B cell (primary cell): ENCODE results near the gene IDS. TPM values are rescaled to one million over a fixed set of nuclear protein-coding genes. Genes with fewer than 3 reads are reported as not detected.

Source experiments
- ATAC-seq: fragments of 200-7000 bp; cut with Tn5 transposase; one replicate; pipeline ENCODE4 v1.10.0; 2021; ENCODE audit warnings: low read depth, mild to moderate bottlenecking, moderate number of reproducible peaks, moderate library complexity
- CTCF ChIA-PET: fragments of 350-600 bp; sonication (Branson Sonifier 250); formaldehyde crosslinking; loops from one replicate; lab custom pipeline; 2021; ENCODE audit warnings: antibody characterized with exemption, inconsistent platforms; lab: Charles Lee
- POLR2A ChIA-PET: fragments of 350-600 bp; sonication (Branson Sonifier 250); formaldehyde crosslinking; loops from one replicate; lab custom pipeline; 2021; ENCODE audit warnings: antibody characterized with exemption; lab: Charles Lee
- DNase-seq: peaks from one replicate; pipeline ENCODE4 v3.0.0; 2013
- H2AFZ ChIP-seq: 2 replicates; pipeline ENCODE4 v1.6.1; 2012; ENCODE audit warnings: mild to moderate bottlenecking, low read depth, low read length; ENCODE audit not compliant: insufficient read depth, poor library complexity, severe bottlenecking
- H3K27ac ChIP-seq, 2 donors: 1 replicate in 1 of 2; 2 replicates in 1 of 2; pipeline ENCODE4 v1.5.1; 2012 to 2013; ENCODE audit warnings: low read length in 2 of 2, mild to moderate bottlenecking in 2 of 2, moderate library complexity in 1 of 2
- H3K27me3 ChIP-seq, 4 experiments: fragments of 200-600 bp in 1 of 4; sonication (generic) in 1 of 4; replicated peaks in 1 of 4; 1 replicate in 2 of 4; 2 replicates in 2 of 4; pipeline versions ENCODE4 v1.6.1 to v1.7.0; 2013 to 2016; ENCODE audit warnings: low read length in 3 of 4, mild to moderate bottlenecking in 2 of 4, mixed read lengths in 1 of 4, moderate library complexity in 1 of 4; ENCODE audit not compliant: insufficient read depth in 4 of 4, control insufficient read depth in 3 of 4; ENCODE audit errors: control extremely low read depth in 1 of 4
- H3K36me3 ChIP-seq, 2 experiments: replicated peaks in 1 of 2; 1 replicate in 1 of 2; 2 replicates in 1 of 2; pipeline versions ENCODE4 v1.6.1 to v1.7.1; 2013; ENCODE audit warnings: low read length in 1 of 2; ENCODE audit not compliant: insufficient read depth in 2 of 2, control insufficient read depth in 1 of 2; ENCODE audit errors: control extremely low read depth in 1 of 2, extremely low read depth in 1 of 2
- H3K4me1 ChIP-seq, 2 donors: fragments of 200-600 bp in 1 of 2; sonication (generic) in 1 of 2; 1 replicate in 1 of 2; 2 replicates in 1 of 2; pipeline versions ENCODE4 v1.5.1 to v1.6.1; 2013 to 2017; ENCODE audit warnings: low read length in 2 of 2; ENCODE audit not compliant: control insufficient read depth in 2 of 2, insufficient read depth in 2 of 2
- H3K4me2 ChIP-seq: replicated peaks from 2 replicates; pipeline ENCODE3; 2012; ENCODE audit warnings: mild to moderate bottlenecking, low read depth, low read length; ENCODE audit not compliant: poor library complexity, severe bottlenecking
- H3K4me3 ChIP-seq, 5 experiments: fragments of 200-600 bp in 1 of 5; sonication (generic) in 1 of 5; 1 replicate in 3 of 5; 2 replicates in 2 of 5; pipeline versions ENCODE4 v1.5.1 to v1.7.0; 2011 to 2016; ENCODE audit warnings: low read length in 4 of 5, mild to moderate bottlenecking in 4 of 5, low read depth in 2 of 5, control low read depth in 1 of 5, moderate library complexity in 1 of 5; ENCODE audit not compliant: insufficient read depth in 1 of 5; ENCODE audit errors: control extremely low read depth in 1 of 5, extremely low read depth in 1 of 5
- H3K79me2 ChIP-seq: fragments of 200-600 bp; sonication (generic); one replicate; pipeline ENCODE4 v1.6.0; 2016; ENCODE audit warnings: low read length; ENCODE audit not compliant: control insufficient read depth, insufficient read depth
- H3K9ac ChIP-seq: fragments of 200-600 bp; sonication (generic); 2 replicates; pipeline ENCODE4 v1.6.1; 2017; ENCODE audit warnings: mild to moderate bottlenecking, low read length, moderate library complexity
- H3K9me3 ChIP-seq, 3 donors: one replicate each; pipeline versions ENCODE4 v1.6.1 to v1.7.1; 2013; ENCODE audit warnings: low read length in 2 of 3; ENCODE audit not compliant: control insufficient read depth in 2 of 3, insufficient read depth in 1 of 3; ENCODE audit errors: control extremely low read depth in 1 of 3
- H4K20me1 ChIP-seq: 2 replicates; pipeline ENCODE4 v1.6.0; 2012; ENCODE audit warnings: mild to moderate bottlenecking, low read length; ENCODE audit not compliant: insufficient read depth, control insufficient read depth, poor library complexity, severe bottlenecking
- H3K27ac Mint-ChIP-seq: one replicate; pipeline ENCODE4 v1.8.0; 2021; ENCODE audit warnings: mixed read lengths
- H3K27me3 Mint-ChIP-seq: one replicate; pipeline ENCODE4 v1.8.0; 2021; ENCODE audit warnings: mixed read lengths
- H3K4me1 Mint-ChIP-seq: one replicate; pipeline ENCODE4 v1.8.0; 2021; ENCODE audit warnings: mixed read lengths
- H3K4me3 Mint-ChIP-seq: one replicate; pipeline ENCODE4 v1.8.0; 2021; ENCODE audit warnings: mixed read lengths
- H3K9me3 Mint-ChIP-seq: one replicate; pipeline ENCODE4 v1.8.0; 2022; ENCODE audit warnings: mixed read lengths; ENCODE audit not compliant: insufficient read depth
- EZH2 ChIP-seq: IDR thresholded peaks from 2 replicates; pipeline ENCODE4 v1.6.1; 2012; ENCODE audit warnings: borderline replicate concordance, low read depth, mild to moderate bottlenecking, moderate library complexity, low read length; ENCODE audit not compliant: insufficient read depth, poor library complexity, severe bottlenecking
- WGBS: methylation state at CpG from one replicate; pipeline ENCODE4 v1.1.5; 2013; ENCODE audit warnings: missing lambda C conversion rate; ENCODE audit not compliant: insufficient coverage; 5-methylcytosine and 5-hydroxymethylcytosine counted together
- intact Hi-C: fragments of 100-400 bp; cut with micrococcal nuclease; formaldehyde crosslinking; loops from one replicate; pipeline ENCODE4 v1.10.0; 2022
- polyA plus RNA-seq: library from polyadenylated mRNA; depleted of rRNA; stranded (reverse); fragments of >200 nt; gene quantifications from 2 replicates; pipeline ENCODE4 v1.2.3, GENCODE V29; 2012
- total RNA-seq, 2 donors: library from RNA; stranded (reverse); fragments of 120-200 nt in 1 of 2; gene quantifications; 1 replicate in 1 of 2; 2 replicates in 1 of 2; pipeline versions ENCODE4 v1.2.3 to v1.2.4, GENCODE V29; 2013 to 2022
- TF ChIP-seq, protein P1 (sequence below): fragments of 200-600 bp; IDR thresholded peaks from one replicate; pipeline ENCODE4 v1.8.0; 2022; ENCODE audit warnings: antibody characterized with exemption, mild to moderate bottlenecking

The IDS gene
- total and polyA plus RNA-seq, 2 donors (not counting 1 experiment from before 2014, with no cell fraction given), result 85.3 to 169 TPM

DNA sequence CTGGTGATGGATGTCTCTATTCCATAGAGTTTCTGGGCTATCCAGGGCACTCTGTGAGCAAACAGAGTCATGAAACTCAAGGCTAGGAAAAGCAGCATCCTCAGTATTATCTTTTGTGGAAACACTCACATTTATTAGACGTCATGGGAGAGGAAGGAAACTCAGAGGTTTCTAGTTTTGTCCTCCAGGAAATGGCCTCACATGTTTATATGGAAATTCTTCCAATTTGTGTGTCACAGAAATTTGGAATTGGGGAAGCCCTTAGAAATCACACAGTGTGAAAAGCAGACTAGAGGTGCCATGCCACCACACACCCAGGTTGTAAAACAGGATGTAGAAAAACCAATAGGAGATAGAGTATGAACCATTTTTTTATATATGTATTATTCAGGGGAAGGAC lies 31.1 kb downstream of the IDS start:
- Histone ChIP-seq H3K36me3 (no peaks in the 10 kb centered on the region), H3K4me2 (no peak overlapping the region), H3K4me3 (no peak overlapping the region), H3K79me2 (no peaks in the 10 kb centered on the region), H3K9ac (no peak overlapping the region), H3K27ac (no peak overlapping the region), H4K20me1 (no peaks in the 10 kb centered on the region), H3K9me3 (no peaks in the 10 kb centered on the region), H3K27me3 (no peaks in the 10 kb centered on the region), H3K4me1 (no peaks in the 10 kb centered on the region), H2AFZ (no peak overlapping the region)
- Mint-ChIP-seq H3K4me1 (peaks cover 2% of the 10 kb centered on the region), H3K9me3 (no peaks in the 10 kb centered on the region), H3K27ac (no peak overlapping the region), H3K27me3 (no peaks in the 10 kb centered on the region), H3K4me3 (no peak overlapping the region)
- intact Hi-C loops, result no loop called here
- CTCF ChIA-PET, result no interaction called here
- TF ChIP-seq EZH2, result no peak
- TF ChIP-seq, protein P1, sequence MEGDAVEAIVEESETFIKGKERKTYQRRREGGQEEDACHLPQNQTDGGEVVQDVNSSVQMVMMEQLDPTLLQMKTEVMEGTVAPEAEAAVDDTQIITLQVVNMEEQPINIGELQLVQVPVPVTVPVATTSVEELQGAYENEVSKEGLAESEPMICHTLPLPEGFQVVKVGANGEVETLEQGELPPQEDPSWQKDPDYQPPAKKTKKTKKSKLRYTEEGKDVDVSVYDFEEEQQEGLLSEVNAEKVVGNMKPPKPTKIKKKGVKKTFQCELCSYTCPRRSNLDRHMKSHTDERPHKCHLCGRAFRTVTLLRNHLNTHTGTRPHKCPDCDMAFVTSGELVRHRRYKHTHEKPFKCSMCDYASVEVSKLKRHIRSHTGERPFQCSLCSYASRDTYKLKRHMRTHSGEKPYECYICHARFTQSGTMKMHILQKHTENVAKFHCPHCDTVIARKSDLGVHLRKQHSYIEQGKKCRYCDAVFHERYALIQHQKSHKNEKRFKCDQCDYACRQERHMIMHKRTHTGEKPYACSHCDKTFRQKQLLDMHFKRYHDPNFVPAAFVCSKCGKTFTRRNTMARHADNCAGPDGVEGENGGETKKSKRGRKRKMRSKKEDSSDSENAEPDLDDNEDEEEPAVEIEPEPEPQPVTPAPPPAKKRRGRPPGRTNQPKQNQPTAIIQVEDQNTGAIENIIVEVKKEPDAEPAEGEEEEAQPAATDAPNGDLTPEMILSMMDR, result no peak
- POLR2A ChIA-PET, result no interaction called here
- DNase-seq, result no peak
- no peak for ATAC-seq
- no CpG with 5 or more reads among the region's 1 CpG for WGBS

GRCh38 chrX:149473092-149473491 lies 32.0 kb downstream of the IDS start:
- no CpG with 5 or more reads among the region's 1 CpG for WGBS
- H3K27ac Mint-ChIP-seq, result no peak overlapping the region

More at GRCh38 chrX:149473092-149473491, 32.0 kb downstream of the IDS start:
- ChIA-PET CTCF (no interaction called here), POLR2A (no interaction called here)
- no peaks in the 10 kb centered on the region for H3K4me1 ChIP-seq
- Mint-ChIP-seq H3K4me1 (peaks cover 2% of the 10 kb centered on the region), H3K4me3 (no peak overlapping the region), H3K9me3 (no peaks in the 10 kb centered on the region), H3K27me3 (no peaks in the 10 kb centered on the region)
- no peaks in the 10 kb centered on the region for H3K9me3 ChIP-seq
- no peaks in the 10 kb centered on the region for H3K79me2 ChIP-seq
- no peak overlapping the region for H3K27ac ChIP-seq
- H4K20me1 ChIP-seq, result no peaks in the 10 kb centered on the region
- H3K4me2 ChIP-seq, result no peak overlapping the region
- no peaks in the 10 kb centered on the region for H3K36me3 ChIP-seq
- DNase-seq (no peak), ATAC-seq (no peak)
- H3K4me3 ChIP-seq, result no peak overlapping the region
- no peak overlapping the region for H2AFZ ChIP-seq
- TF ChIP-seq EZH2, result no peak
- TF ChIP-seq, protein P1, result no peak
- no peaks in the 10 kb centered on the region for H3K27me3 ChIP-seq
- intact Hi-C loops, result no loop called here
- H3K9ac ChIP-seq, result no peak overlapping the region
